CD4-positive, alpha-beta T cell treated with Interferon alpha-2 for 1 hour (primary cell): Measurements from ENCODE around the gene RAD1.

Experiments used
- DNase-seq, 2 donors: peaks; one replicate each; pipeline ENCODE4 v3.0.0-alpha.2; 2020 to 2022

Gene RAD1

GRCh38 chr5:34859253-34859652 is 56.1 kb downstream of the RAD1 start:
- DNase-seq, result no peak

- DNase-seq, result no peak
These were observed 56.5 kb downstream of the RAD1 start for GRCh38 chr5:34858790-34859189.

- no peak for DNase-seq
These were observed 57.4 kb downstream of the RAD1 start for GRCh38 chr5:34857894-34858293.

GRCh38 chr5:34857161-34857560 is 58.1 kb downstream of the RAD1 start:
- DNase-seq, result no peak
